B cell (primary cell): ENCODE measurements around the gene RBM11. TPM values are rescaled to one million over a fixed set of nuclear protein-coding genes. Genes with fewer than 3 reads are reported as not detected.

ENCODE experiments used
- ATAC-seq: fragments of 200-7000 bp; cut with Tn5 transposase; one replicate; pipeline ENCODE4 v1.10.0; 2021; ENCODE audit warnings: low read depth, mild to moderate bottlenecking, moderate number of reproducible peaks, moderate library complexity
- CTCF ChIA-PET: fragments of 350-600 bp; sonication (Branson Sonifier 250); formaldehyde crosslinking; loops from one replicate; lab custom pipeline; 2021; ENCODE audit warnings: antibody characterized with exemption, inconsistent platforms; lab: Charles Lee
- POLR2A ChIA-PET: fragments of 350-600 bp; sonication (Branson Sonifier 250); formaldehyde crosslinking; loops from one replicate; lab custom pipeline; 2021; ENCODE audit warnings: antibody characterized with exemption; lab: Charles Lee
- DNase-seq: peaks from one replicate; pipeline ENCODE4 v3.0.0; 2013
- H2AFZ ChIP-seq: 2 replicates; pipeline ENCODE4 v1.6.1; 2012; ENCODE audit warnings: mild to moderate bottlenecking, low read depth, low read length; ENCODE audit not compliant: insufficient read depth, poor library complexity, severe bottlenecking
- H3K27ac ChIP-seq, 2 donors: 1 replicate in 1 of 2; 2 replicates in 1 of 2; pipeline ENCODE4 v1.5.1; 2012 to 2013; ENCODE audit warnings: low read length in 2 of 2, mild to moderate bottlenecking in 2 of 2, moderate library complexity in 1 of 2
- H3K27me3 ChIP-seq, 4 experiments: fragments of 200-600 bp in 1 of 4; sonication (generic) in 1 of 4; replicated peaks in 1 of 4; 1 replicate in 2 of 4; 2 replicates in 2 of 4; pipeline versions ENCODE4 v1.6.1 to v1.7.0; 2013 to 2016; ENCODE audit warnings: low read length in 3 of 4, mild to moderate bottlenecking in 2 of 4, mixed read lengths in 1 of 4, moderate library complexity in 1 of 4; ENCODE audit not compliant: insufficient read depth in 4 of 4, control insufficient read depth in 3 of 4; ENCODE audit errors: control extremely low read depth in 1 of 4
- H3K36me3 ChIP-seq, 2 experiments: replicated peaks in 1 of 2; 1 replicate in 1 of 2; 2 replicates in 1 of 2; pipeline versions ENCODE4 v1.6.1 to v1.7.1; 2013; ENCODE audit warnings: low read length in 1 of 2; ENCODE audit not compliant: insufficient read depth in 2 of 2, control insufficient read depth in 1 of 2; ENCODE audit errors: control extremely low read depth in 1 of 2, extremely low read depth in 1 of 2
- H3K4me1 ChIP-seq, 2 donors: fragments of 200-600 bp in 1 of 2; sonication (generic) in 1 of 2; 1 replicate in 1 of 2; 2 replicates in 1 of 2; pipeline versions ENCODE4 v1.5.1 to v1.6.1; 2013 to 2017; ENCODE audit warnings: low read length in 2 of 2; ENCODE audit not compliant: control insufficient read depth in 2 of 2, insufficient read depth in 2 of 2
- H3K4me2 ChIP-seq: replicated peaks from 2 replicates; pipeline ENCODE3; 2012; ENCODE audit warnings: mild to moderate bottlenecking, low read depth, low read length; ENCODE audit not compliant: poor library complexity, severe bottlenecking
- H3K4me3 ChIP-seq, 5 experiments: fragments of 200-600 bp in 1 of 5; sonication (generic) in 1 of 5; 1 replicate in 3 of 5; 2 replicates in 2 of 5; pipeline versions ENCODE4 v1.5.1 to v1.7.0; 2011 to 2016; ENCODE audit warnings: low read length in 4 of 5, mild to moderate bottlenecking in 4 of 5, low read depth in 2 of 5, control low read depth in 1 of 5, moderate library complexity in 1 of 5; ENCODE audit not compliant: insufficient read depth in 1 of 5; ENCODE audit errors: control extremely low read depth in 1 of 5, extremely low read depth in 1 of 5
- H3K79me2 ChIP-seq: fragments of 200-600 bp; sonication (generic); one replicate; pipeline ENCODE4 v1.6.0; 2016; ENCODE audit warnings: low read length; ENCODE audit not compliant: control insufficient read depth, insufficient read depth
- H3K9ac ChIP-seq: fragments of 200-600 bp; sonication (generic); 2 replicates; pipeline ENCODE4 v1.6.1; 2017; ENCODE audit warnings: mild to moderate bottlenecking, low read length, moderate library complexity
- H3K9me3 ChIP-seq, 3 donors: one replicate each; pipeline versions ENCODE4 v1.6.1 to v1.7.1; 2013; ENCODE audit warnings: low read length in 2 of 3; ENCODE audit not compliant: control insufficient read depth in 2 of 3, insufficient read depth in 1 of 3; ENCODE audit errors: control extremely low read depth in 1 of 3
- H4K20me1 ChIP-seq: 2 replicates; pipeline ENCODE4 v1.6.0; 2012; ENCODE audit warnings: mild to moderate bottlenecking, low read length; ENCODE audit not compliant: insufficient read depth, control insufficient read depth, poor library complexity, severe bottlenecking
- H3K27ac Mint-ChIP-seq: one replicate; pipeline ENCODE4 v1.8.0; 2021; ENCODE audit warnings: mixed read lengths
- H3K27me3 Mint-ChIP-seq: one replicate; pipeline ENCODE4 v1.8.0; 2021; ENCODE audit warnings: mixed read lengths
- H3K4me1 Mint-ChIP-seq: one replicate; pipeline ENCODE4 v1.8.0; 2021; ENCODE audit warnings: mixed read lengths
- H3K4me3 Mint-ChIP-seq: one replicate; pipeline ENCODE4 v1.8.0; 2021; ENCODE audit warnings: mixed read lengths
- H3K9me3 Mint-ChIP-seq: one replicate; pipeline ENCODE4 v1.8.0; 2022; ENCODE audit warnings: mixed read lengths; ENCODE audit not compliant: insufficient read depth
- CTCF ChIP-seq: fragments of 200-600 bp; IDR thresholded peaks from one replicate; pipeline ENCODE4 v1.8.0; 2022; ENCODE audit warnings: antibody characterized with exemption, mild to moderate bottlenecking
- EZH2 ChIP-seq: IDR thresholded peaks from 2 replicates; pipeline ENCODE4 v1.6.1; 2012; ENCODE audit warnings: borderline replicate concordance, low read depth, mild to moderate bottlenecking, moderate library complexity, low read length; ENCODE audit not compliant: insufficient read depth, poor library complexity, severe bottlenecking
- WGBS: methylation state at CpG from one replicate; pipeline ENCODE4 v1.1.5; 2013; ENCODE audit warnings: missing lambda C conversion rate; ENCODE audit not compliant: insufficient coverage; 5-methylcytosine and 5-hydroxymethylcytosine counted together
- intact Hi-C: fragments of 100-400 bp; cut with micrococcal nuclease; formaldehyde crosslinking; loops from one replicate; pipeline ENCODE4 v1.10.0; 2022
- polyA plus RNA-seq: library from polyadenylated mRNA; depleted of rRNA; stranded (reverse); fragments of >200 nt; gene quantifications from 2 replicates; pipeline ENCODE4 v1.2.3, GENCODE V29; 2012
- total RNA-seq, 2 donors: library from RNA; stranded (reverse); fragments of 120-200 nt in 1 of 2; gene quantifications; 1 replicate in 1 of 2; 2 replicates in 1 of 2; pipeline versions ENCODE4 v1.2.3 to v1.2.4, GENCODE V29; 2013 to 2022

RBM11 gene
- total and polyA plus RNA-seq, 2 donors (not counting 1 experiment from before 2014, with no cell fraction given): 3.4 to 3.8 TPM

- WGBS: no CpG with 5 or more reads among the region's 2 CpGs
- H3K4me1 ChIP-seq: no peaks in the 10 kb centered on the region
- CTCF ChIA-PET: no interaction called here
These were observed 49.1 kb downstream of the RBM11 start for GRCh38 chr21:14265023-14265422.

GRCh38 chr21:14267076-14267475 lies 51.1 kb downstream of the RBM11 start:
- DNase-seq (no peak), ATAC-seq (no peak)
- H3K4me3 Mint-ChIP-seq: no peak overlapping the region
- Histone ChIP-seq H3K27me3 (no peaks in the 10 kb centered on the region), H3K9me3 (no peaks in the 10 kb centered on the region), H3K27ac (no peak overlapping the region), H3K4me2 (no peak overlapping the region), H3K9ac (no peak overlapping the region), H4K20me1 (no peaks in the 10 kb centered on the region), H3K4me1 (no peaks in the 10 kb centered on the region), H2AFZ (no peak overlapping the region), H3K4me3 (no peak overlapping the region), H3K79me2 (no peaks in the 10 kb centered on the region), H3K36me3 (no peaks in the 10 kb centered on the region)
- H3K27ac Mint-ChIP-seq: no peak overlapping the region
- no peak for TF ChIP-seq CTCF
- TF ChIP-seq EZH2: no peak
- POLR2A ChIA-PET: no interaction called here
- intact Hi-C loops: no loop called here
- no peaks in the 10 kb centered on the region for H3K4me1 Mint-ChIP-seq
- H3K9me3 Mint-ChIP-seq: no peaks in the 10 kb centered on the region
- peaks cover 12% of the 10 kb centered on the region for H3K27me3 Mint-ChIP-seq
- CTCF ChIA-PET: interaction anchor here (1.2 kb wide), 1 partner anchor 9 kb away, joined by 3 read pairs; no protein-coding TSS in a partner anchor

More at GRCh38 chr21:14265023-14265422, 49.1 kb downstream of the RBM11 start:
- TF ChIP-seq EZH2 (no peak), CTCF (no peak)
- Histone ChIP-seq H3K27me3 (no peaks in the 10 kb centered on the region), H3K9me3 (no peaks in the 10 kb centered on the region), H3K79me2 (no peaks in the 10 kb centered on the region), H3K4me2 (no peak overlapping the region), H3K36me3 (no peaks in the 10 kb centered on the region), H3K27ac (no peak overlapping the region), H3K4me3 (no peak overlapping the region), H2AFZ (no peak overlapping the region), H4K20me1 (no peaks in the 10 kb centered on the region), H3K9ac (no peak overlapping the region)
- DNase-seq: no peak
- Mint-ChIP-seq H3K9me3 (no peaks in the 10 kb centered on the region), H3K27ac (no peak overlapping the region), H3K4me3 (no peak overlapping the region), H3K27me3 (peaks cover 6% of the 10 kb centered on the region), H3K4me1 (no peaks in the 10 kb centered on the region)
- POLR2A ChIA-PET: no interaction called here
- ATAC-seq: no peak
- intact Hi-C loops: no loop called here
